ENCODE measurements around the gene SOX5.

The SOX5 gene

DNA sequence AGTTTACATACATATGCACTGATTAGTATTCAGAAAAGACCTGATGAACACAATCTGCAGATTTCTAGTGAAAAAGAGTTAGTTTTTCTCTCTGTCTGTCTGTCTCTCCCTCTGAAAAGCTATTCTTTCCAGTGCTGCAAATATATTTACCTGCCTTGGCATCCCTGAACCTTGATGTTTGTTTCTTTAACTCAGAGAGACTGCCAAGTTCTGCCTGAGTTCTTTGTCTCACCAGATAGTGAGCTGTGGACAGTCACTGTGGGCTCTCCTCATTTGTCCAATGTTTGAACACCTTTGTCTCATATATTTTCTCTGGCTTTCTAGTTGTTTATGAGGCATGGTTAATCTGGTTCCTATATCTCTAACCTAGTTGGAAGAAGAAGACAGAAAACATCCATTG lies 250.4 kb downstream of the SOX5 start:
- DNase-seq (ENCODE audit: extremely low read depth in 1 of 2, low read depth in 1 of 2): no peak

DNA sequence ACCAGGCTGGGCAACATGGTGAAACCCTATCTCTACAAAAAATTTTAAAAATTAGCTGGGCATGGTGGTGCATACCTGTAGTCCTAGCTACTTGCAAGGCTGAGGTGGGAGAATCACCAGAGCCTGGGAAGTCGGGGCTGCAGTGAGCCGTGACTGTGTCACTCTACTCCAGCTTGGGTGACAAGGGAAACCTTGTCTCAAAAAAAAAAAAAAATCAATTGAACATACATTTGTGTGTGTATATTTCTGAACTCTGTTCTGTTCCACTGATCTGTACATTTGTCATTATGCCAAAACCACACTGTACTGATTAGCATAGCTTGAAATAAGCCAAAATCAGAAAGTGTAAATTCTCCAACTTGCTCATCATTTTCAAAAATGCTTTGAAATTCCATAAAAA lies 254.6 kb downstream of the SOX5 start:
- DNase-seq (ENCODE audit: extremely low read depth in 1 of 2, low read depth in 1 of 2): no peak

DNA sequence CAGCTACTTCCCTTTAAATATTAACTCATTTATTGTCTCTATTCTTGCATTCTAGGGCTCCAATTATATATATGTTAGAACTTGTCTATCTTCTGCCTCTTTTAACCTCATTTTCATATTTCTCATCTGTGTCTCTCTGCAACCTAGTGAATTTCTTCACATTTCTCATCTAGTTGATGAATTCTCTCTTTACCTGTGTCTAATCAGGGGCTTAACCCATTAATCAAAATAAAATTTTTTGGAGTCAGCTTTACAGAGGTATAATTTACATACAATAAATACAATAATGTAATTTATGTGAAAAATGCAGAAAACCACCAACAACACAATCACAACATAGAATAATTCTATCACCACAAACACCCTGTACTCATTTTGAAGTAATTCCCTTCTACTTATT lies 255.2 kb downstream of the SOX5 start:
- no peak for DNase-seq (ENCODE audit: extremely low read depth in 1 of 2, low read depth in 1 of 2)

DNA sequence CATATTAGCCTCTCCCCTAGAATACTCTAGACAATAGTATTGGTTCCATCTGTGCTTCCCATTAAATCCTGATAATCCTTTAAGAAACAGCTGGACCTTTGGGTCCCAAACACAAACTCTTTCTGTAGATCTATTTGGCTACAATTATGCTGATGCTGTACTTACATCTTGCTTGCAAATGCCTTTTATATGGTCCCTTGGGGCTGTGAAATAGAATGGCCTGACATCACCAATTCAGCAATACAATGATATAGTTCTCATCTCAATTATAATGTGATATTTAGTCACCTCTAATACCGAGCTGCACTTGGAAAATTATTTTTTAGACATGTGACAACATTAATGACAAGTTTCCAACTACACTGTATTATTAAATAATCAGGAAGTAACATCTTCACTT lies 261.5 kb downstream of the SOX5 start:
- DNase-seq (ENCODE audit: extremely low read depth in 1 of 2, low read depth in 1 of 2): no peak

DNA sequence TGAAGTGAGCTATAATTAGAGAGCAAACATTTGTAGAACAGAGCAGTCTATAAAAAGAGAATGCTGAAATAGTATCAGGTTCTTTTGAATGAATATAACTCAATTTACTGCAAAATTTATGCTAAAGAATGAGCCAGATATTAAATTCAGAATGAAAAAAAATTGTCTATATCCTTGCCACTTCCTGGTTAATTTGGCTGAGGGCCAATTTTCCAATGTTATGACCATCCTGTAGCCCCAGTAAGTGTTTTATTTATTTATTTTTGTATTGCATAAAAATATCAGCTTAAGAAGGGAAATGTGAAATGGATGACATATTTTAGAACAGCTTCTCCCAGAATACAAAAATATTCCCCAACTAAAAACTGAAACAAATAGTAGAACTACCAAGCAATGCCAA lies 263.4 kb downstream of the SOX5 start:
- DNase-seq (ENCODE audit: extremely low read depth in 1 of 2, low read depth in 1 of 2): no peak

DNA sequence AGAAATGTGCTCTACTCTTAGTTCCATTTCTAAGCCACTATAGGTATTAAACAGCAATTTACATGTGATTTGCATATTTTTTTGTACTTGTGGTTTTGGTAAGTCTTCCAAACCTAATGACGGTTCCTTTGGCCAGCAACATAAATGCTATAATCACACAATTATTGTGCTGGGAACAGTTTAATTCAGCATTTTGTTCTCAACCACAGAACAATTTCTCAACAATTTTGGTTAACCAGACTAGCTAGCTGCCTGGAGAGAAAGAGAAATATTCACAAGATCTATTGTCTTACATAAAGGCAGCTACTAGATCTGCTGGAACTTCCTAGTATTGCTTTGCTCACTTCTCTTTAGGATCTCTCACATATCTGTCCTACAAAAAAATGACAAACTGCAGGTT lies 265.3 kb downstream of the SOX5 start:
- DNase-seq (ENCODE audit: extremely low read depth in 1 of 2, low read depth in 1 of 2): no peak

DNA sequence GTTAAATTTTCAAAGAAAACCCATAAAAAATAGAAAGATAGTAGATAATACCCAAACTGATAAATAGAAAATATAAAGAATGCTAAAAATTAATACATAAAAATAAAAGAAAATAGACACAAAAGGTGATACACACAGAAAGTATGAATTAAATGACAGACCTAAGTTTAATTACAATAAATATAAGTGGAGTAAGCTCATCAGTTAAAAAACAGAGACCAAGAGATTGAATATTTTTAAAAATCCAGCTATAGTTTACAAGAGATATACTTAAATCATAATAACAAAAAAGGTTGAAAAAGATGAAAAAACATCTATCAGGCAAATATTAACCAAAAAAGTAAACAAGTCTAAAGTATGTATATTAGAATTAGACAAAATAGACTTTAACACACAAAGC lies 268.2 kb downstream of the SOX5 start:
- no peak for DNase-seq (ENCODE audit: extremely low read depth in 1 of 2, low read depth in 1 of 2)

DNA sequence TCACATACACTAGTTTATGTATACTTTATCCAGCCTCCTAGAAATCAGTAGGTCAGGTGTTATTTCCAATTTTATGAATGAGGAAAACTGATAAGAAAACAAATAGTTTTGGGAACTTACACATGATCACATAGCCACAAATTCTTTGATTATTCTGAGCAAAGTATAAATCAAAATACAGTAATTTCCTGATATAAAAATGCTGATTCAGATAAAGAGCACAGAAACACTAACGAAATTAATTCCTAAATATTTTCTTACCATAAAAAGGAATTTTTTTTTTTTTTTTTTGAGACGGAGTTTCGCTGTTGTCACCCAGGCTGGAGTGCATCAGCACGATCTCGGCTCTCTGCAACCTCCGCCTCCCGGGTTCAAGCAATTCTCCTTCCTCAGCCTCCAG lies 275.4 kb downstream of the SOX5 start:
- DNase-seq (ENCODE audit: extremely low read depth in 1 of 2, low read depth in 1 of 2): no peak

DNA sequence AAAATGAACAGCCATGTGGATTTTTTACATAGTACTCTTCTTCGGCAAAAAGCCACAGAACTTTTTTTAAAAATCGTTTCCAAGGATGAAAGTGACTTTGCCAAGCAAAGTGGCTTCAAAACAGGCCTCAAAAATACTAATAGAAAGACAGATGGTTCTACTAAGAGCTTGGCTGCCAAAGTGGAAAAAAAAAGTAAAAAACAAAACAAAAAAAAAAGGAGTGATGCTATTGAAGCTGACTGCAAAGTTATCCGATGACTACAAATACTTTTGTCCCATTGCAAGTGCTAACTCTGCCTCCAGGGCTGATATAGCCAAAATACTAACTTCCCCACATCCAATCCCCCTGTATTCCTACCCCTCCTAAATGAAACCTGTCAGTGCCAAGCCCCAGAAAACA lies 277.6 kb downstream of the SOX5 start:
- no peak for DNase-seq (ENCODE audit: extremely low read depth in 1 of 2, low read depth in 1 of 2)

DNA sequence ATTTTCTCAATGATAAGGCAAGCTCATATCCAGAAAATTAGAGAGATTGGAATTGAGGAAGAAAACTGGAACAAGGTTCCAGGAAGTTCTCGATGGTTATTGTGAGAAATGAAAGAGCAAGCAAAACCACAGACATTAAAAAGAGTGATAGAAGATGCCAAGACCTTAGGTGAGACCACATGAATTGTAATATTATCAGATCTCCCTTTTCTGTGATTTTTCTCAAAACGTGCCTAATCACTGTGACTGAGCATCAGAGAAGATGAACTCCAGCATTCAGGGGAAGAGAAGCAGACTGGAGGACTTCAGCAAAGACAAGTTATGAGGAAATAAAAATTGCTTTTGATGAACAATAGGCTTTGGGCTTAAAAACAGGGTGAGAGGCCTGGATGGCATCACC lies 278.8 kb downstream of the SOX5 start:
- DNase-seq (ENCODE audit: extremely low read depth in 1 of 2, low read depth in 1 of 2): no peak

DNA sequence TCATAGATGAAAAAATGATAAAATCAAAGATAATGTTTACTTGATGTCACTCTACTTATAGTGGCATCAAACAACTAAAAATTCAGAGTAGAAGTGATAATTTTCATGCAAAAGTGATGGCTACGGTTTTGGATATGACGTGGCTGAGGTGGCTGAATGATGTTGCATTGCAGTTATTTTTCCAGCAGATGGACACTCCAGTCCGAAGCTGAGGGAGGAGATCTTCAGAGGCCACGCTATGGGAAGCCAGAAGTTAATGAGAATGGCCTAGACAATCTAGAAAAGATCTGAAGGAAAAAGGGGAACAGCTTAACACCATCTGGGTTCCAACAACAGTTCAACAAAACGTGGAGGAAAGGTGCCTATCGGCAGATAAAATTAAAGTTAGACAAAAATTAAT lies 279.8 kb downstream of the SOX5 start:
- DNase-seq (ENCODE audit: extremely low read depth in 1 of 2, low read depth in 1 of 2): no peak

DNA sequence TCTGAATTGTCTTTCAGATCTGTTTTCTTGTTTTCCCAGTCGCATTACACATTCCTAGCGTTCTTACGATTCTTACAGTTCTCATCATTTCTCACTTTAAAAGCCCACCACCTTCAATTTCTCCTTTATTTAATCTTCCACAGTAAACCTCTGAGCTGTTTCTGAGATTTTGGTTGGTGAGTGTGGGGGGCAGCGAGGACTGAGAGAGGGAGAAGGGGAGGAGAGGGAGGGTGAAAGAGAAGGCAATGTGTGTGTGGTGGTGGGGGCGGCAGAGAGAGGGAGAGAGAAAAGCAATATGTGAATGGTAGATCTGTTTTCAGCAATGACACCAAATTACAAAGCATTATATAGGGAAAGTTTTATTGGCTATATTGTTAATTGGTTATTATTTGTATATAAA lies 282.6 kb downstream of the SOX5 start:
- DNase-seq (ENCODE audit: extremely low read depth in 1 of 2, low read depth in 1 of 2): no peak

DNA sequence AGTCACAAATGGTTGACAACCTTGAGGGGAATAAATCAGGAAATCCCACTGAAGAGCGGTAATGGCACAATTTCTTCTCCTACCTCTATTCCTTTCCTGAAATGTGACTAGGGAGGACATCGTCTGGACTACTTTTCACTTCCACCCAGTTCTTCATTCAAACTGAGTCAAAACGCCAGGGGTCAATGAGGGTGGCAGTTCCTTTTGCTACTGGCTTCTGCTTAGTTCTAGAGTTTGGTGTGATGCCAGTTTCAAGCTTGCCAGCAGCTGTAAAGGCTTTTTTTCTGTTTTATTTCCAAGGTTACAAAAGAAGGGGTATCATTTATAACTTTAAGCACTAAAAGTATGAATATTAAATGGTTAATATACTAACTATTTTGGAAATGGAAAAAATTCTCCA lies 286.5 kb downstream of the SOX5 start:
- DNase-seq (ENCODE audit: extremely low read depth in 1 of 2, low read depth in 1 of 2): no peak

DNA sequence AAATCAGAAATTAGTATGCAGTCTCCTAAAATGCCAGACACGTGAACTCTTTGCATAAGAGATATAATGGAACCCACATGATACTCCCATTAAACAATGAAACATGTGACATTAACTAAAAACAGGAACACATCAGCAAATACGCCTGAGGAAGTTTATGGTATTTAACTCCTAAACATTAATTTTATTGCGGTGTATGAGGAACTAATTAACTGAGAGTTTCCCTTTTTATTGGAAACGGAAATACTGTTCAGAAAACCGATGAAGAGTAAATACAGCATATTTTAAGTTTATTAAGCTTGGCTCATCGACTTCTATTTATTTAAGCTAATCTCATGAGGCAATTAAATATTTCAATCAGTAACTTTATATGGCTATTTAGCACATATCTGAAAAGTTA lies 290.3 kb downstream of the SOX5 start:
- DNase-seq (ENCODE audit: extremely low read depth in 1 of 2, low read depth in 1 of 2): no peak

DNA sequence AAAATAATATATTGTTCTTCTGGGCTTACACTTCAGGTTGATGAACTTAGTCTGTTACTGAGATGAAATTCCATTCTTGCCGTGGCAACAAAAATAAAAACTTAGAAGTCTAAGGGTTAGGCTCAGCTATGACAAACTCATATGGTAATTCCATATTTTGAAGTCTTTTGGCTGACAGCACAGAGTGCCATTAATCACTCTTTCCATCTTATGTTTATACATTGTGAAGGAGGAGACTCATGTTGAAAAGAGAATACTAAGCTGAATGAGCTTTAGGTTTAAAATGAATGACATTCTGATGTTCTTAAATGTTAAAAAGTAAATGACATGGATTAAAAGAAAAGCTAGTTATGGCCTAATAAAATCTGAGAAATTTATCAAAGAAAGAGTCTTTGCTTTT lies 291.9 kb downstream of the SOX5 start:
- no peak for DNase-seq (ENCODE audit: extremely low read depth in 1 of 2, low read depth in 1 of 2)

DNA sequence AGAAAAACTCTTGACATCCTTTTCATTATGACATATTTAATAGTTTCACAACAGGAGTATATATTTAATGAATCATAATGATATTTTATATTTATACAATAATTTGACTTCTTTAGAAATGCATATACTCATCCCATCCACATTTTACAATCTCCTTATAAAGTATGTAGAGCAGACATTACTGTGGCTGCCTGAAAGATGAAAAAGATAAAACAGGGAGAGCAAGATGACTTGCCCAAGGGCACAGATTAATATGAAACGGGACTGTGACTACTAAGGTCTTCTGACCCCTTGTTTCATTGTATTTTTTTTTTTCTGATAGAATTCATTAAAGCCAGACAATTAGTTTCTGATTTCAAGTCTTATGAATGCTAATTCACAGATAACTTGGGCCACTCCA lies 293.6 kb downstream of the SOX5 start:
- no peak for DNase-seq (ENCODE audit: extremely low read depth in 1 of 2, low read depth in 1 of 2)

DNA sequence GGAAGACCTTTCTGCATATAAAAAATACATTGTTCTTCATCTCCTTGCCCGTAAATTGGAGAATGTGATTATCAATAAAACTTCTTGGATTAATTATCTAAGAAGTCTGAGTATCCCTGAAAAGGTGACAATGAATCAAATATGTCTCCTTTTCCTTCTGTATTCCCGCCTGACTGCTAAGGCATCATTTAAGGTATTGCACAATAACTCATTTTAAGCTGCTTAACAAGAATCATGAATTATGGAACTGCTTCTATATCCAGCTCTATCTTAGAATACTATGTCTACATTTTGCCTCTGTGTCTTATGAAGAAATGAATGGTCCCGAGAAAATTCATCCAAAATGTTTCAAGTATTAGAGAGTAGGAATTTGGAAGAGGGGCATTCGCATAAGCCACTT lies 294.4 kb downstream of the SOX5 start:
- DNase-seq (ENCODE audit: extremely low read depth in 1 of 2, low read depth in 1 of 2): no peak

DNA sequence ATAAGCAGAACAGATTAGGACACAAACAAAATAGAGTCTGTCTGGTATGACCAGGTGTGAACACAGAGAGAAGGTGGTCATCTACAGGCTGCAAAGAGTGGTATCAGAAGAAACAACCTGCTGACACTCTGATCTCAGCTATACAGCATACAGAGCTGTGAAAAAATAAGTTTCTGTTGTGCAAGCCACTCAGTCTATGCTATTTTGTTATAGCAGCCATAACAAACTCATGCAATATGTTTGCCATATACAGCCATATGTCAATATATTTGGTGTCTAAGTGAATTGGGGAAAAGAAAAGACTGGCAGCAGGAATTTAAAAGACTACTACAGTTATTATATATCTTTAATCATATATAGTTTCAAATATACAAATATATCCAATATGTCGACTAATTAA lies 300.9 kb downstream of the SOX5 start:
- DNase-seq (ENCODE audit: extremely low read depth in 1 of 2, low read depth in 1 of 2): no peak

DNA sequence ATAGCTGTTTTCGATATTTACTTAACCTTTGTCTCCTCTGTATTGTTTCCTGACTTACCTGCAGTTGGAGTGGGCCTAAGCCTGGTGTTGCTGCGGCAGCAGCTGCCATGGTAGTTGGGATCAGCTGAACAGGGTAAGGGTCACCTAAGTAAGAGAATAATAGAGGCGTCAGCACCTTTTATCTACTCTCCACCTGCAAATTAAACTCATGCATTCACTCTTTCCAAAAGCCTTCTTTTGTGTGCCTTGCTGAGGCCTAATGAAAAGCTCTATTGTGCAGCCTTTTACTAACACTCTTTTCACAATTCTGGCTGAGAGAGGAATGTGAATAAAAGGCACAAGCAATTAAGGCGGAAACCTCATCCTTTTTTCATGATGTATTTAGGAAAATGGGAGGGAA lies 308.7 kb downstream of the SOX5 start:
- DNase-seq (ENCODE audit: extremely low read depth in 1 of 2, low read depth in 1 of 2): no peak

DNA sequence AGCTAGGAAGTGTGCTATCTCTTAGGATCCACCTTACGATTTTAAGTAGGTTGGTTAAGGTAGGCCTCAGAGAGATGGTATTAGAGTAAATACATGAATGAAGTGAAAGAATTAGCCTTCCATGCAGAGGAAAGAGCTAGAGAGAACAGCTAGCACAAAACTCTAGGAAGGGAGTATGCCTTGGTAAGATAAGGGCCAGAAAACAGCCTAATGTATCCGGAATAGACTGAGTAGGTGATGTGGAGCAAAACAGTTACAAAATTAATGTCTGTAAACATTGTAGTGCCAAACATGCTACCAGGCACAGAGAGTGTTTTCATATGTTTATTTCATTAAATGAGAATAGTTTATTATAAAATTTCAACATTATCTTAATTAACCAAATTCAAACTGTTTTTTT lies 315.1 kb downstream of the SOX5 start:
- no peak for DNase-seq (ENCODE audit: extremely low read depth in 1 of 2, low read depth in 1 of 2)

DNA sequence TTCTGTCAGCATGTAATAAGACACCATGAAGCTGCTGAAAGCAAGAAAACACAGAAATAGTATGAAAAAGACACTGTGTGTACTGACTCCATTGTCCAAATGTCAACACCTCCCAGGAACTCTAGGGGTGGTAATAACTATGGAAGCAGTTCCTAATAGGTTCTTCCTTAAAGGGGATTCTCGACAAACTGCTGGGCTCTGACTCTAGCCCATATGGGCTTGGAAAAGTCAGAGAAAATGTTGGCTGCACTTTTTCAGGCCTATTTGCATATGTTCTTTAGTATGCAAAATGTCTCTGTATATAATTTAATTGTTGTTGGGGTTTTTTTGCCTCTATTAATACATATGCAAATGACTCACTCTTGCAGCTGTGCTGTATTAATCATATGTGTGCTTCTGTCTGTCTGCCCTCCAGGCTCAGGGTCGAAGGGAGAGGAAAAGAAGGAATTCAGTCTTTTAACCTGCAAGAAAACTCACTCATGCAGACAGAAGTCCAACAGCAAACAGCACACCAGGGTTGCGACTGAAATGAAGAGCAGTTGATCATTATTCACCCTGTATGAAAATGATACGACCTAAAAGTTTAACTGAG lies 317.6 kb downstream of the SOX5 start:
- no peak for DNase-seq (ENCODE audit: extremely low read depth in 1 of 2, low read depth in 1 of 2)

DNA sequence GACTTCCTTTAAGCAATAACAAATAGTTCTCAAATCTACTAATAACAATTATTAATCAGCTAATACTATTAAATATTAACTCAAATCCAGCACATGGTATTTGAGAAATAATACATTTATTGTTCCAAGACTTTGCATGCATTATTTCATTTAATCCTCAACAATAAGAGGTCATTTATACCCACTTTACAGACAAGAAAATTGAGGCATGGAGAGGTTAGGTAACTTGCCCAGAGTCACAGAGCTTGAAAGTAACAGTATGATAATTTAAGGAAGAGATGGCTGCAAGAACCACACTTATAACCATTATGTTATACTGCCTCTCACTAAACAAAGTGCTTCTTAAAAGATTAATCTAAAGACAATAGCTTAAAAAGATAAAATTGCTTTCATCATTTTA lies 318.9 kb downstream of the SOX5 start:
- no peak for DNase-seq (ENCODE audit: extremely low read depth in 1 of 2, low read depth in 1 of 2)

DNA sequence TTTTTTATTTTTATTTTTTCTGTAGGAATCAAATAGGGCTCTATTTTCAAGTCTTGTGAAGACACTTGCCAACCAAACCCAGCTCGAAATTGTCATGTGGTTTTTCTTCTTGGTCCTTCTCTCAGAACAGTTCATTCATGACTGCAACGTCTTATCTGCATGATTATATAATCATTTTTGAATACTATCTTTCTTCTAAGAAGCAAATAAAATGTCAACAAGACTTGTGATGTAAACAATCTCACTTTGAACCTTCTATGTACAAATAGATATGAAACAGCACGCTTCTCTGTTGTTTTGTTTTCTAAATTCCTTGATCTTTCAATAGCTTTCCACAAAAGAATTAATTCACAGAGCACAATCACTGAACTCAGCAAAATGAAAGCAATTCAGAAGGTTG lies 320.7 kb downstream of the SOX5 start:
- DNase-seq (ENCODE audit: extremely low read depth in 1 of 2, low read depth in 1 of 2): no peak

DNA sequence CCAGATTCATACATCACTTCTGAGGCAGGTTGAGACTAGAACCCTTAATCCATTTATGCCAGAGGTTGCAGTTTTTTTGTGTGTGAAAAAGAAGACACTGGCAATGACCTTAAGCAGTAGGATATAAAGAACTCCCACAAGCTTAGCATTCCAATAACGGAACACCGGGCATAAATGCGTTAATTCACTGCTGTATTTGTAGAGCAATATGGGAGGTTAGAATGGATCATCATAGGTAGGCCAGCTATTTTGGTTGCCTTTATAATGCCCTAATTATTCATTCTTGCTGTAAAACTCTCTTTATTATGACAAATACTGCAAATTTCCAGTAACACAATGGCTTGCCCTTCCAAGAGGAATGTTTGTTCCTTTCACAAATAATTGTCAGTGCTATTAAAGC lies 322.7 kb downstream of the SOX5 start:
- DNase-seq (ENCODE audit: extremely low read depth in 1 of 2, low read depth in 1 of 2): no peak

All from stimulated activated CD8-positive, alpha-beta memory T cell treated with anti-CD3 and anti-CD28 coated beads, Interleukin-7, amount 100 ng/mL, for 48 hours (primary cell).